Stimulated activated CD4-positive, alpha-beta T cell treated with anti-CD3 and anti-CD28 coated beads, Interleukin-1b, Interleukin-23, amount 100 ng/mL, for 24 hours (primary cell): ENCODE results near the gene COL26A1.

Experiments
- DNase-seq, 4 experiments: peaks; one replicate each; pipeline ENCODE4 v3.0.0-alpha.2; 2020; ENCODE audit warnings: low read depth in 4 of 4, low spot score in 1 of 4

COL26A1 gene

GRCh38 chr7:101370836-101371235 lies 8.2 kb downstream of the COL26A1 start:
- no peak for DNase-seq

GRCh38 chr7:101373812-101374614 lies 11.3 kb downstream of the COL26A1 start:
- DNase-seq: no peak

- no peak for DNase-seq
Measured at GRCh38 chr7:101374990-101375389, 12.3 kb downstream of the COL26A1 start.

DNA sequence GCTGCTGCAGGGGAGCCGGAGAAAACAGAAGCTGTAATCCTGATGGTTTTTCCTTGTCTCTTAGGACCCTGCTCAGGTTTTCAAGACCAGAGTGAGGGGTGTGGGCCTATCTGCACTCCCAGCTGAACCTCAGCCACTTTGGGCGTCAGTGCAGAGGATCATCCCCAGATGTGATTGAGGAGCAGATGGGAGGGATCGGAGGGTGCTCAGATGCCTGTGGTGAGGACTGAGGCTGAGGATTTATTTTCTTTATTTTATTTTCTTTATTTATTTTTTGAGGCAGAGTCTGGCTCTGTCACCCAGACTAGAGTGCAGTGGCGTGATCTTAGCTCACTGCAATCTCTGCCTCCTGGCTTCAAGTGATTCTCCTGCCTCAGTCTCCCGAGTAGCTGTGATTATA lies 13.9 kb downstream of the COL26A1 start:
- DNase-seq: no peak

DNA sequence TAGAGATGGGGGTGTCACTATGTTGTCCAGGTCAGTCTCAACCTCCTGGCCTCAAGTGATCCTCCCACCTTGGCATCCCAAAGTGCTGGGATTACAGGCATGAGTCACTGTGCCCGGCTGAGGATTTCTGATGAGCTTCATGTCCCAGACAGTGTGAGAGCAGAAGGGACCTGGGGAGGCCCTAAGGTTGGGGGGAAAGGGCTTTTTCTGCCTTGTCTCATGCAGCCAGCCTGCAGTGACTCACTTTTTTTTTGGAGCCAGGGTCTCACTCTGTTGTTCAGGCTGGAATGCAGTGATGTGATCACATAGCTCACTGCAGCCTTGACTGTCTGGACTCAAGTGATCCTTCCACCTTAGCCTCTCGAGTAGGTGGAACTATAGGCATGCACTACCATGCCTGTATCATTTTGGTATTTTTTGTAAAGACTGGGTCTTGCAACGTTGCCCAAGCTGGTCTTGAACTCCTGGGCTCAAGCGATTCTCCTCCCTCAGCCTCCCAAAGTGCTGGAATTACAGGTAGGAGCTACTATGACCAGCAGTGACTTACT lies 14.6 kb downstream of the COL26A1 start:
- no peak for DNase-seq

DNA sequence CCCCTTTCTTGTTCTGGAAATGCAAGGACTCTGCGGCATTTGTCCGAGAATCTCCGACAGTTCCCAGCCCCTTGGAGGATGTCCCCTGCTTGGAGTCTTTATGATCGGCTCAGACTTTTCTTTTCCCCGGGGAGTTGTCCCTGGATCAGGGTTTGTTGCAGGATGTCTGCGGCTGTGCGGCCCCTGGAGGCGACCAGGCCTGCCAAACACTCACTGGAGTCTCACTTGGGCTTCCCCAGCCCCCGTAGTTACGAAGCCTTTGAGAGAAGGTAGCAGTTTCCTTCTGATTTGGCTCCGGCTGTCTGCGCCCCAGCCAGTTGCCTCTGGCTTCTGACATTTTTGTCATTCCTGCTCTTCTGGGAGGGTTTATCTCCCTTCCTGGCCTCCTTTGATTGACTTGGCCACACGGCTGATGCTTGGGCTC lies 16.1 kb downstream of the COL26A1 start:
- DNase-seq: no peak

DNA sequence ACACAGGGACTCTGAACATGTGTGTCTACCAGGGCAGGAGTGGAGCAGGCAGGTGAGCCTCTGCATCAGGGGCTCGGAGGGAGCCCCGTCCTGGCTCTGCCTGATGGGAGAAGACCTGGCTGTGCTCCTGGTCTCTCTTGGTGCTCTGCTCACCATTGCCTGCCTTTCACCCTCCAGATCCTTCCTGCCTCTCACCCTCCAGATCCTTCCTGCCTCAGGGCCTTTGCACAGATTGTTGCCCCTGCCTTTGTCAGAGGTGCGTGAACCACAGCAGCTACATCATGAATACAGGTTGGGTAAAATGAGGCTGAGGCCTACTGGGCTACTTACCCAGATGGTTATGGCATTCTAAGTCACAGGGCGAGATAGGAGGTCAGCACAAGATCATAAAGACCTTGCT lies 16.6 kb downstream of the COL26A1 start:
- DNase-seq: no peak

- no peak for DNase-seq
Measured at GRCh38 chr7:101381549-101382111, 19.0 kb downstream of the COL26A1 start.

DNA sequence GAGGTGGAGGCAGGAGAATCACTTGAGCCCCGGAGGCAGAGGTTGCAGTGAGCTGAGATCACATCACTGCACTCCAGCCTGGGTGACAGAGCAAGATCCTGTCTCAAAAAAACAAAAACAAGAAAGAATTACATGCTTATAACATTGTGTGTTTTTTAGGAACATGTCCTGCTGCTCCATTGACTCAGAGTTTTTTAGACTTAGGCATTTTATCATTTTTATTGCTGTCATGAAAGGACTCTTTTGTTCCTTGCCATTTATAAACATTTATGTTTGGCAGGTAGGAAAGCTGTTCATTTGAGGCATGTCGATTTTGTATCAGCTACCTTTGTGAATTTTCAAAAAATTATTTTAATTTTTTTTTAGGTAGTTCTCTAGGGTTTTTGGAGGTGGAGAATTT lies 20.3 kb downstream of the COL26A1 start:
- DNase-seq: no peak

- DNase-seq: no peak
Measured at GRCh38 chr7:101386177-101386557, 23.5 kb downstream of the COL26A1 start.

- DNase-seq: no peak
Measured at GRCh38 chr7:101386558-101387231, 24.0 kb downstream of the COL26A1 start.

- DNase-seq: no peak
Measured at GRCh38 chr7:101390901-101391301, 28.2 kb downstream of the COL26A1 start.

- no peak for DNase-seq
Measured at GRCh38 chr7:101391991-101392390, 29.3 kb downstream of the COL26A1 start.

GRCh38 chr7:101393865-101394264 lies 31.2 kb downstream of the COL26A1 start:
- no peak for DNase-seq

GRCh38 chr7:101395376-101395775 lies 32.7 kb downstream of the COL26A1 start:
- DNase-seq: no peak

DNA sequence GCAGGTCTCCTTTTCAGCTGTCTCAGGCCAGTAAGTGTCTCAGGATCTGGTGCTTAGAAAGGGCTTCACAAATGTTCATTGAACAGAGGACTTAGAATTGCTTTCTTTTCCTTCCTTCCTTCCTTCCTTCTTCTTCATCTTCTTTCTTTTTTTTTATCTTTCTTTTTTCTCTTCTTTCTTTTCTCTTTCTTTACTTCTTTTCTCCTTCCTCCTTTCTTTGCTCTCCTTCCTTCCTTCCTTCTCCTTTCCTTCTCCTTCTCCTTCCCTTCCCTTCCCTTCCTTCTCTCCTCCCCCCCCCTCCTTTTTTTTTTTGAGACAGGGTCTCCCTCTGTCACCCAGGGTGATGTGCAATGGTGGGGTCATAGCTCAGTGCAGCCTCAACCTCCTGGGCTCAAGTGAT lies 34.6 kb downstream of the COL26A1 start:
- no peak for DNase-seq

DNA sequence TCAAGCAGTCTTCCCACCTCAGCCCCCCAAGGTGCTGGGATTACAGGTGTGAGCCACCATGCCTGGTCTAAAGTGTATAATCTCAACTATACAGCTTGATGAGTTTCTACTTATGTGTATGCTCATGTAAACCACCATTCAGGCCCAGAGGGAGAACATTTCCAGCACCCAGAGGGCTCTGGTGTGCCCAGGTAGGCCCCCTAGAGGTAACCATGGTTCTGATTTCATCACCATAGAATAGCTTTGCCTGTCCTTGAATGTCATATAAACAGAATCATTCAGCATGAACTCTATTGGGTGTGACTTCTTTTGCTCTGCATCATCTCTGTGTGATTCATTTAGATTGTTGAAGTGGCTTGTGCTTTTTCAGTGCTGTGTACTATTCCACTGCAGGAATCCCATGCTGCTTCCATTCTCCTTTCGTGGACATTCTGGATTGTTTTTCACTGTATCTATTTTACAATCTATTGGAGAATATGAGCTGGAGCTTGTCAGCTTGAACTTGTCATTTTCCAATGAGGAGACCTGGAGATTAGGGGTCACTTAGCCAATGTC lies 35.2 kb downstream of the COL26A1 start:
- DNase-seq: no peak

DNA sequence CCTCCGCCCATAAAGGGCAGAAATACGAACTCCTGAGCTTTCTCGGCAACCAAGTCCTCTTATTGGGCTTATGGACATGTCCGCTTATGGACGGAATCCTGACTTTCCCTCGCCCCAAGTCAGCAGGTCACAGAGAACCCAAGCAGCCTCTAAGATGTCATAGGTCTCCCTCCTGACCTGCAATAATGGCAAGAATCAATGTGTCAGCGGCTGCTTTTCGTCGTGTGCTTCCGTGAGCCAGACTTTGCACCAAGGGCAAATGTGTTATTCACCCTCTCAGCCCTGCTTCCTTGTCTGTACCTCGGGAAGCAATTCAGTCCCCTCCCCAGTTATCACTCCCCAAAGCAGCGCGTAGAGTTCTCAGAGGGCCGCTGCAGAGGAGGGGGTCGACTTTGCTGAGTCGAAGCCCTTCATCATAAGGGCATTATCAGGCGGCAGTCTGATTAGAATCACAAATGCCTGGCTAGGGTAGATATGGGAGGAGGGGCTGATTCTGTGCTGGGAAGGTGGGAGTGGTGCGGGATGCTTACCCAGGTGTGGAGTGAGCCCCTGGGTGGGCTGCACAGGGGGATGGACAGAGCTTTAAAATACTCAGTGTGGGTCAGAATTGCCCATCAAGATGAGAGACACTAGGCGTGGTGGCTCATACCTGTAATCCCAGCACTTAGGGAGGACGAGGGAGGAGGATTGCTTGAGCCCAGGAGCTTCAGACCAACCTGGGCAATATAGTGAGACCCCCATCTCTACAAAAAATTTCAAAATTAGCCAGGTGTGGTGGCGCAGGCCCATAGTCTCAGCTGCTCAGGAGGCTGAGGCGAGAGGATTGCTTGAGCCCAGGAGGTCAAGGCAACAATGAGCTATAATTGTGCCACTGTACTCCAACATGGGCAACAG lies 36.0 kb downstream of the COL26A1 start:
- no peak for DNase-seq

- DNase-seq: no peak
Measured at GRCh38 chr7:101399759-101400158, 37.1 kb downstream of the COL26A1 start.

DNA sequence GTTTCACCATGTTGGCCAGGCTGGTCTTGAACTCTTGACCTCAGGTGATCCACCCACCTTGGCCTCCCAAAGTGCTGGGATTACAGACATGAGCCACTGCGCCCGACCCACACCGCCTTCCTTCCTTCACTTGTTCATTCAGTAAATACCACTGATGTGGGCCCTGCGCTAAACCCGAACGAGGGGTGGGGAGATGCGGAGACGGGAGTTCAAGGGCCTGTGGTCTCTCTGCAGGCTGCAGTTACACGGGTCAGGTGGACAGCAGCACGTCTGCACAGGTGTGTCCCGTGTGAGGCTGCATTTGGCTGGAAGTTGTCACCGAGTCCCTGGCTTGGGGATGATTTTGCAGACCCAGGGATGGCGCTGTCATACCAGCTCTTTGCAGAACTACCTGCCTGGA lies 38.1 kb downstream of the COL26A1 start:
- DNase-seq: no peak
